ENCODE measurements around the gene STK17A.
"Not testable (repeated sequence)": the region's sequence is repeated elsewhere in the genome, so short reads cannot be mapped to it uniquely, and the experiment has no call there.

STK17A gene

DNA sequence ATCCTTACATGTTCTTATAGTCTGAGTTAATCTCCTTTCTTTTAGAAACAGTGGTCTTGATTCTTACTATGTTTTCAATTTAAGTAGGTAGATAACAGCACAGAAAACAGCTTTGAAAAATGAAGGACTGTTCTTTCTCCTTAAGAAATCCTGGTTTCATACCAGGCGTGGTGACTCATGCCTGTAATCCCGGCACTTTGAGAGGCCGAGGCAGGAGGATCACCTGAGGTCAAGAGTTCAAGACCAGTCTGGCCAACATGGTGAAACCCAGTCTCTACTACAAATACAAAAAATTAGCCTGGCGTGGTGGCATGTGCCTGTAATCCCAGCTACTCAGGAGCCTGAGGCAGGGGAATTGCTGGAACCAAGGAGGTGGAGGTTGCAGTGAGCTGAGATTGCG lies 13.5 kb downstream of the STK17A start:
- DNase-seq (ENCODE audit: low spot score); FAIRE-seq: not testable (repeated sequence)

- FAIRE-seq, result no peak
These were observed 17.1 kb downstream of the STK17A start for GRCh38 chr7:43600056-43600455.

GRCh38 chr7:43602256-43602655 lies 19.3 kb downstream of the STK17A start:
- no peak for DNase-seq (ENCODE audit: low spot score)
- FAIRE-seq, result no peak

More at GRCh38 chr7:43600056-43600455, 17.1 kb downstream of the STK17A start:
- no peak for DNase-seq (ENCODE audit: low spot score)

DNA sequence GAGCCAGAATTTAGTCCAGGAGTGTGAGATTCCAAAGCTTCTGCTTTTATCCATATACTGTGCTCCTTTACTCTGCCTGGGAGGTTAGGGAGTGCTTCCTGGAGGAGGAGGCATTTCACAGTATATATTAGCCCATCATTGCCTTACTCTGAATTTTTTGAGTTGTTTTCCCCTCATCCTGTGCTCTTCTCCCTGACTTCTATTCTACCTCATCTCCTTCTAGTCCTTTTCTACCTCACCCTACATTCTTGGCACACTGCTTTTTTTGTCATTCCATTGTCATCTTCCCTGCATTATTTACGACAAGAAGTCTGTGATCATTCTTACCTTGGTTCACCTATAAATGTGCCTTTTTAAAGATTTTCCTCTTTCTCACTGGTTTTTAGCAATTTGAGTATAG lies 21.3 kb downstream of the STK17A start:
- DNase-seq (ENCODE audit: low spot score), result no peak
- FAIRE-seq, result no peak

DNA sequence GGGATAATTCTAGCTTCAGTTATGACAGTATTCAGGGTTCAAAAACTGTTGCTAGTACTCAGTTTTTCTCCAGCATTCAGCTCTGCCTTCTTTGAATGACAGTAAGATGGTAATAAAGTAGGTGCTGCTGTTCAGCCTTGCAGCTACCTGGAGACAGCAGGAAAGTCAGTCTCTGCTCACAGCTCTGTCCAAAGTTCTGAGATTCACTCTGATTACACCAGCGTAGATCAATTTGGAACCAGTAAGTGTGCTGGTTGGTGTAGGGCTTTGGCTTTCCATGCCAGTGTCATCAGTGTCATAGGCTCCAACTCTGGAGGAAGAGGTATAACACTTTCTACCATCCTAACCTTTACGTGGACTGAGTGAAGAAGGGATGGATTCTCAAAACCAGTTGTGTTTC lies 26.2 kb downstream of the STK17A start:
- FAIRE-seq, result no peak
- DNase-seq (ENCODE audit: low spot score), result no peak

DNA sequence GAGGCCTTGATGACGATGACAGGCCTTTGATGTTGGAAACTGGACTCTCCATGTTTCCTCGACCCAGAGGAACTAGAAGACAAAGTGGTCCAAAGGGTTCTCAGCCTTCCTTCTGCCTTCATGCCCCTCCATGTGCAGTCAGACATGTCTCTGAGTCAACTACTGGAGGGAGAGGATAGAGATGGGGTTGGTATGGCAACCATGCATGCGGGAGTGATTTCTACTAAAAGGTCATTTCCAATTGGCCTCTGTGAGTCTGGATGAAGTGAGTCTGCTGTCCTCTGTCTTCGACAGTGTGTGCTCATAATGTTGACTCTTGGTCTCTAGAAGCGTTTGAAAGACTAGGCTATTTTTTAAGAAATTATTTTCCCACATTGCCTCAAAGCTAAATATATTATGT lies 29.2 kb downstream of the STK17A start:
- DNase-seq (ENCODE audit: low spot score) (no peak), FAIRE-seq (no peak)

- no peak for FAIRE-seq
- DNase-seq (ENCODE audit: low spot score), result no peak
These were observed 30.0 kb downstream of the STK17A start for GRCh38 chr7:43612599-43613589.

GRCh38 chr7:43615558-43616145 lies 32.7 kb downstream of the STK17A start:
- no peak for DNase-seq (ENCODE audit: low spot score)
- FAIRE-seq, result no peak

GRCh38 chr7:43616977-43617376 lies 34.1 kb downstream of the STK17A start:
- no peak for DNase-seq (ENCODE audit: low spot score)
- FAIRE-seq, result no peak

DNA sequence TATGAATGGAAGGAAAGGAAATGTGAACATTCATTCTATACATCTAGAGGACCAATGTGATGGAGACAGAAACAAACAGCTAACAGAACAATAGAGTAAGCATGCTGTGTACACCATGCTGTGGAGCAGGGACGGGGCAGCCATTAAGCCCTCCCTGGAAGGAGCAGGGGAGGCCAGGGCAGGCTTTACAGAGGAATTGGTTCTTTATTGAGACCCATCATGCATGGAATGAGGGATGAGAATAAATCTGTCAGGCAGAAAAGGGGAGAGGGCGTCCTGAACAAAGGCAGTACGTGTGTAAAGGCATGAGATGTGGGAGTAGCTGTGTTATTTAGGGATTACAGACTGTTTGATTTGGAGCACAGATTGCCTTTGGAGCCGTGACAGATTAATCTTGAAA lies 35.2 kb downstream of the STK17A start:
- FAIRE-seq (no peak), DNase-seq (ENCODE audit: low spot score) (no peak)

DNA sequence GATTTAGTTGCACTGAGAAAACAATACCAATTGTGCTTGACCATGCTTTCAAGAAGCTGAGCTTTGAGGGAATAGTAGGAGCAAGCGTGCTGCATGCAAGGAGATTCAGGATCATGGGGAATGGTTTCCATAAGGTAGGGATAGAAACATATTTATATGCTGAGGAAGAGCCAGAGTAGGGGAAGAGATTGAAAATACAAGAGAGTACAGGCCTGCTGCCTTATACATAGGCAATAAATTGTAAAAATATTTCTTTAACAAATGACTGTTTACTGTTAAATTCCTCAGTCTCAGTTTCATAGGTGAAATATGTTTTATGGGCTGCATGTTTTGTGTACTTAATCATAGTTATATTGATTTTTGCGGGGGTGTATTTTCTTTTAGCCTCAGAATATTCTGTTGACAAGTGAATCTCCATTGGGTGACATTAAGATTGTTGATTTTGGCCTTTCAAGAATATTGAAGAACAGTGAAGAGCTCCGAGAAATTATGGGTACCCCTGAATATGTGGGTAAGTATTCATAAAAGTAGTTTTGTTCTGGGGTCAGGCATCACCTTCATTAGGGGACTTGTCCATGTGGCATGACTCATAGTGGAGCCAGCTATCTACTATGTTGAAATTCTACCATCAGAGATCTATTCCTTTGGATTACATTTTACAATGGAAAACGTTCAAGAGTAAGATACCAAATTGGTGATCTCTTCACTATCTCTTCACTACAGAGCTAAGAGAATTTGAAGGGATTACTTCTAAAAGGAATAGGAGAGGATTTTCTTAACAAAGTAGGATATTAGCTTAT lies 36.5 kb downstream of the STK17A start:
- DNase-seq (ENCODE audit: low spot score) (no peak), FAIRE-seq (no peak)

DNA sequence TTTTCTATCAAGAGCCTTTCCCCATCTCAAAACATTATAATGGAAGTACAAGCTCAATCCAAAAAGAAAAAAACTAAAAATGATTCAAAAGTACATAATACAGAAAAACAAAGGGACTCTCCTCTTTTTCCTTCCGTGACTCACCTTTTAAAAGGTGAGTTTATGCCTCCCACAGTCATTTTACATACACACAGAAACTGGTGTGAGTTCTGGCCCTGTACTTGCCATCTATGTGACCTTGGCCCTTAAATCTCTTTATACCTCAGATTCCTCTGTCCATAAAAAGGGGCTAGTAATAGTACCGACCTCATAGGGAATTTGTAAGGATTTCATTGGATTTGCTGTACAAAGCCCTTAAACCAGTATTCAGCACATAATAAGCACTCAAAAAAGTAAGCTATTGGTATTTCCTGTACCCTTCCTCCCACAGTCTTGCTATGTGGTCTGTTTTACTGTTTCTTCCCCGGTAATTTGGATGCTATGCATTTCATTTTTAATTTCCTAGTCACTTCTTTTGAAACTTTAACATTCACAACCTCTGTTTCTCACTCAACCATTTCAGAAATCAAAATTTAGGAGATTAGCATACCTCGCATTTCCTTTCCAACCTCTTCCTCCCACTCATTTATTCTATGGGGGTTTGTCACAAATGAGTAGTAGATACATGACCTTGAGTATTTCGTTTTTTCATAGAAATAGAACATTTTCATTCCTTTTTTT lies 39.0 kb downstream of the STK17A start:
- no peak for FAIRE-seq
- DNase-seq (ENCODE audit: low spot score), result no peak

DNA sequence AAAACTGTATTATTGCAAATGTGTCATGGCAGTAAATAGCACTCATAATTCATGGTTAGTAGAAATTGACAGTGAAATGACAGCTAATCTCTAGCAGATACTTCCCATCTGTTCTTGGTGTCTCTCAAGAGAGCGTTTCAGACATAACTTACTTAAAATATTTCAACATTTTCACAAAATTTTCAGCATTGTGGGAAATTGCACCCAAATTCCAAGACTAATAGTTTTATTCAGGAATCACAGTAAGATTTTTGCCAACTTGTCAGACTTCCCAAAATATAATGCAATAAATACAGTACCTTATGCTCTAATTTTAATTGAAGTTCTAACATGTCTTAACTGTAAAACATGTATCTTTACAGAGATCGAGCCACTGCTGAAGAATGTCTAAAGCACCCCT lies 41.2 kb downstream of the STK17A start:
- FAIRE-seq, result no peak

DNA sequence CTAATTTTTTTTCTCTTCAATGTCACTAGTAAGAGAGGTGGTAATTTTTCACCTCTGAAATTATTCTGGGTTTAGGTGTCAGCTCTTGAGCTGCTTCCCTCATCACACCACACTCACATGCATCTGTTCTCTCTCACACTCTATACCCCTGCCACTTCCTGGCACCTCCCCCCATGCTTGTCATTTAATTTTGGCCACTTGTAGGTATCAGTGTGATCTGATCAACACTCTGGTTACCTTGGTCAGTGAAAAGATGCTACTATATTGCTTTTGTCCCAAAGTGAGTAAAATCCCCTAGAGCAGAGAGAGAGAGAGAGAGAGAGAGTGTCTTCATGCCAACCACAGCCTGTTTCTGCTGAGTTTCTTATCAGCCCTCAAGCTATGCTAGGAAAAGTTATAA lies 42.5 kb downstream of the STK17A start:
- DNase-seq (ENCODE audit: low spot score) (no peak), FAIRE-seq (no peak)

More for the DNA sequence above, 41.2 kb downstream of the STK17A start:
- no peak for DNase-seq (ENCODE audit: low spot score)

DNA sequence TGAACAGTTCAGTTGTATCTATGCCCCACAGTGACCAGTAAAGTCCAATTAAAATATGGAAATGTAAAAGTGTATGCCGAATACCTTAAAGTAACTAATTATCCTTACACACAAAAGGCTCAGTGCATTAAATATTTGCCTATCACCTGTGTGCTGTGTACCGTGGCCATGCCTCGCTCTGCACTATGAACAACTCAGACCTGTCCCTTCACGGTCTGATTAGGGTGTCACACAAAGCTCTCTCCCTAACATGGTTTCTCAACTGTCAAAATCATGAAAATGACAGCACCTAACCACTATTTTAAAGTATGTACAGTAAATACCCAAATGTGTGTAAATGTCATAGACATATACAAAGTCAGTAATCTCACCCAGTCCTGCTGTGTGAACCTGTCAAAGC lies 43.1 kb downstream of the STK17A start:
- FAIRE-seq, result no peak
- no peak for DNase-seq (ENCODE audit: low spot score)

DNA sequence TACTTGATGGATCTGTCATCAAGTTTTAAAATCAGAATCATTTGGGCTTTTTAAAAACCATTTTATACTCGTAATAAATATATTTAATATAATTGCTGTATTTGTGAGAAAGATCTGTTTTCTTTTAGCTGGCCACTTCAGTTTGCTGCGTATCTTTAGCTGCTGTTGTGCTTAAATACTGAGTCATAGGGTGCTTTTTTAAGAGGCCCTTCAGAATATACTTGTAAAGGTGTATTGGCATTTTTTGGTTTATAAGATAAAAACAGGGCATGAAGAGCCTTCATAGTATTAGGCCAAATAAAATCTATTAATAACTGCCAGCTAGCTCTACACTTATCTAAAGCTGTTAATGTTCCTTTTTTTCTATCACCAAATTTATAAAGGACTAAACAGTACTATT lies 43.8 kb downstream of the STK17A start:
- DNase-seq (ENCODE audit: low spot score) (no peak), FAIRE-seq (no peak)

DNA sequence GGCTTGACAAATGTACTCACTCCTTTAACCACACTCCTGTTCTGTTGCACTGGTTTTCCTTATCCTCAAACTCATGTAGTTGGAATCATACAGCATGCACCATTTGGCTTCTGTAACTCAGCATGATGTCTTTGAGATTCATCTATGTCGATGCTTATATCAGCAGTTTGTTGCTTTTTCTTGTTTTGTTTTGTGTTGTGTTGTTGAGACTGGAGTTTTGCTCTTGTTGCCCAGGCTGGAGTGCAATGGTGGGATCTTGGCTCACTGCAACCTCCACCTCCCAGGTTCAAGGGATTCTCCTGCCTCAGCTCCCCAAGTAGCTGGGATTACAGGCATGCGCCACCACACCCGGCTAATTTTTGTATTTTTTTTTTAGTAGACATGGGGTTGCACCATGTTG lies 44.9 kb downstream of the STK17A start:
- FAIRE-seq; DNase-seq (ENCODE audit: low spot score): not testable (repeated sequence)

DNA sequence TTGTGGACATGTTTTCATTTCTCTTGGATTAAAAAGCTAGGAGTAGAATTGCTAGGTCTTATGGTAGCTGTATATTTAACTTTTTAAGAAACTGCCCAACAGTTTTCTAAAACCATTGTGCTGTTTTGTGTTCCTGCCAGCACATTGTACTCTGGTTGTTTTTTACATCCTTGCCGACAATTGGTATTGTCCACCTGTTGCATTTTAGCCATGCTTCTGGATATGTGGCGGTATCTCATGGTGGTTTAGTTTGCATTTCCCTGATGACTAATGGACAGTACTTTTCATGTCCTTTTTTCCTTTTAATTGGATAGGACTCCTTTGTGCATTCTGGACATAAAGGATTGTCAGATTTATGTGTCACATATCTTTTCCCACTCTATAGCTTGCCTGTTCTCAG lies 45.5 kb downstream of the STK17A start:
- DNase-seq (ENCODE audit: low spot score), result no peak
- FAIRE-seq, result no peak

- DNase-seq (ENCODE audit: low spot score) (no peak), FAIRE-seq (no peak)
These were observed 46.9 kb downstream of the STK17A start for GRCh38 chr7:43629857-43630256.

GRCh38 chr7:43630482-43630881 lies 47.6 kb downstream of the STK17A start:
- DNase-seq (ENCODE audit: low spot score) (no peak), FAIRE-seq (no peak)

GRCh38 chr7:43631559-43631958 lies 48.7 kb downstream of the STK17A start:
- FAIRE-seq, result no peak

More at GRCh38 chr7:43631559-43631958, 48.7 kb downstream of the STK17A start:
- no peak for DNase-seq (ENCODE audit: low spot score)

All from RCC 7860 (cell line).